Chondrocyte (in vitro differentiated cells): Measurements from ENCODE around the gene VPS13A. TPM values are rescaled to one million over a fixed set of nuclear protein-coding genes. Genes with fewer than 3 reads are reported as not detected.

Experiments used
- DNase-seq: peaks from one replicate; pipeline ENCODE4 v3.0.0; 2021; ENCODE audit warnings: mixed read lengths, low spot score
- H3K27ac Mint-ChIP-seq: one replicate; pipeline ENCODE4 v1.8.0; 2021; ENCODE audit warnings: mild to moderate bottlenecking, moderate library complexity, mixed read lengths; ENCODE audit not compliant: unreplicated experiment
- H3K27me3 Mint-ChIP-seq: 2 replicates; pipeline ENCODE4 v1.8.0; 2021; ENCODE audit warnings: low read depth, mixed read lengths
- H3K36me3 Mint-ChIP-seq: 2 replicates; pipeline ENCODE4 v1.8.0; 2021; ENCODE audit warnings: low read depth, mixed read lengths
- H3K4me1 Mint-ChIP-seq: 2 replicates; pipeline ENCODE4 v1.8.0; 2021; ENCODE audit warnings: low read depth, mild to moderate bottlenecking, mixed read lengths
- H3K4me3 Mint-ChIP-seq: one replicate; pipeline ENCODE4 v1.8.0; 2021; ENCODE audit warnings: mild to moderate bottlenecking, moderate library complexity, mixed read lengths; ENCODE audit not compliant: unreplicated experiment
- H3K9me3 Mint-ChIP-seq: 2 replicates; pipeline ENCODE4 v1.8.0; 2021; ENCODE audit warnings: low read depth, mixed read lengths
- CTCF ChIP-seq: fragments of 200-600 bp; sonication (generic); IDR thresholded peaks from 2 replicates; pipeline ENCODE4 v1.5.0; 2021; ENCODE audit warnings: antibody characterized with exemption, mild to moderate bottlenecking, moderate library complexity
- total RNA-seq: library from RNA; stranded (reverse); gene quantifications from 3 replicates; pipeline ENCODE4 v1.2.1, GENCODE V29; 2021

VPS13A gene
- total RNA-seq, 1 donor from 2014 or later, result 54.1 TPM

DNA sequence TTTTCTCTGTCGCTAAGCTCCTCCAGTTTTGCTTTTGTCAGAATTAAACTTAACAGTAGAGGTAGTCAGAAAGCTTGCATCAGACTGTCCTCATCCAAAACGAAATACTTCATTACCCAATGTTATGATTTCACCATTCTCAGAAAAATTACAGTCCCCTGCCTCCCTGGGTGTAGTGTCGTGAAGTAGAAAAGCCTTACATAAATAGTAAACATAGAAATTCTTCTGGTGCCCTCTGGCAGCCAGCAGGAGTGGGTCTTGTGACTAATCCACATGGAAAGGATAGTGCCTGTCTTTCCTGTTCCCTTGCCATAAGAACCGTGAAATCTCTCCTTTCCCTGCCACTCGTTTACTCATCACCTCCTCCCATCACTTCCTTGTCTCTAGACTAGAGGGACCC lies 240.2 kb downstream of the VPS13A start:
- H3K9me3 Mint-ChIP-seq, result peaks cover 3% of the 10 kb centered on the region
- peaks cover 22% of the 10 kb centered on the region for H3K4me1 Mint-ChIP-seq
- H3K27me3 Mint-ChIP-seq, result no peaks in the 10 kb centered on the region
- no peak for DNase-seq
- TF ChIP-seq CTCF, result peak; percentile 17
- peak overlapping the region; percentile 86 for H3K27ac Mint-ChIP-seq
- H3K4me3 Mint-ChIP-seq, result peak overlapping the region; percentile 14
- peaks cover 7% of the 10 kb centered on the region for H3K36me3 Mint-ChIP-seq

DNA sequence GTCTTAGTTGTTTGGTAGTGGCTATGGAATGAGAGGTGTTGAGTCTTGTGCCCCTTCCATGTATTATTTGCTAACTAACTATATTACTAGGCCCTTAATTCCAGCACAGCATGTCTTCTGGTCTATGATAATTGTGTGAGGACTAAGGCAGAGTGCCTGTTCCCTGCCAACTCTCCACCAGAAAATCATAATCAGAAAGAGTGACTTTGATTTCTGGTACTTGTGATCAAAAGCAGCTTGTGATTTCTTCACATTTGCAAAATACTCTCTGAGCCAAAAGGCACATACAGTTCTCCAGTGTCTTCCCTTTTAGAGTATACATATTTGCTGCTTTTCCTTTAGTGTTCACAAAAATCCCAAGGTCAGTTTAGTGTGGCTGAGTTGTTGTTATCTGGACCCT lies 240.9 kb downstream of the VPS13A start:
- no peak for TF ChIP-seq CTCF
- peaks cover 7% of the 10 kb centered on the region for H3K36me3 Mint-ChIP-seq
- H3K9me3 Mint-ChIP-seq, result peaks cover 3% of the 10 kb centered on the region
- no peak overlapping the region for H3K4me3 Mint-ChIP-seq
- peaks cover 22% of the 10 kb centered on the region for H3K4me1 Mint-ChIP-seq
- DNase-seq, result no peak
- H3K27me3 Mint-ChIP-seq, result no peaks in the 10 kb centered on the region
- H3K27ac Mint-ChIP-seq, result peak overlapping the region; percentile 86

GRCh38 chr9:77420641-77421040 lies 243.3 kb downstream of the VPS13A start:
- no peak for TF ChIP-seq CTCF
- Mint-ChIP-seq H3K9me3 (no peaks in the 10 kb centered on the region), H3K4me1 (peaks cover 22% of the 10 kb centered on the region), H3K36me3 (peaks cover 5% of the 10 kb centered on the region), H3K4me3 (no peak overlapping the region), H3K27me3 (no peaks in the 10 kb centered on the region), H3K27ac (no peak overlapping the region)
- DNase-seq, result no peak

- peak overlapping the region; percentile 32 for H3K27ac Mint-ChIP-seq
- H3K36me3 Mint-ChIP-seq, result peaks cover 5% of the 10 kb centered on the region
- TF ChIP-seq CTCF, result no peak
- DNase-seq, result no peak
- no peak overlapping the region for H3K4me3 Mint-ChIP-seq
- no peaks in the 10 kb centered on the region for H3K9me3 Mint-ChIP-seq
- H3K4me1 Mint-ChIP-seq, result peaks cover 20% of the 10 kb centered on the region
- H3K27me3 Mint-ChIP-seq, result no peaks in the 10 kb centered on the region
Observed at GRCh38 chr9:77421506-77422265, 244.4 kb downstream of the VPS13A start.

GRCh38 chr9:77422969-77423368 lies 245.6 kb downstream of the VPS13A start:
- DNase-seq, result no peak
- no peaks in the 10 kb centered on the region for H3K9me3 Mint-ChIP-seq
- peaks cover 5% of the 10 kb centered on the region for H3K36me3 Mint-ChIP-seq
- no peak overlapping the region for H3K27ac Mint-ChIP-seq
- peaks cover 7% of the 10 kb centered on the region for H3K4me1 Mint-ChIP-seq
- no peak overlapping the region for H3K4me3 Mint-ChIP-seq
- H3K27me3 Mint-ChIP-seq, result no peaks in the 10 kb centered on the region
- no peak for TF ChIP-seq CTCF
